HG03135 (cell line): ENCODE results near the gene NR4A1.
"Not testable (repeated sequence)": the region's sequence is repeated elsewhere in the genome, so short reads cannot be mapped to it uniquely, and the experiment has no call there.

Experiments
- ATAC-seq: cut with Tn5 transposase; IDR thresholded peaks from one replicate; pipeline ENCODE4 v1.9.1; 2021; ENCODE audit warnings: mild to moderate bottlenecking, moderate library complexity; ENCODE audit not compliant: unreplicated experiment

The NR4A1 gene

DNA sequence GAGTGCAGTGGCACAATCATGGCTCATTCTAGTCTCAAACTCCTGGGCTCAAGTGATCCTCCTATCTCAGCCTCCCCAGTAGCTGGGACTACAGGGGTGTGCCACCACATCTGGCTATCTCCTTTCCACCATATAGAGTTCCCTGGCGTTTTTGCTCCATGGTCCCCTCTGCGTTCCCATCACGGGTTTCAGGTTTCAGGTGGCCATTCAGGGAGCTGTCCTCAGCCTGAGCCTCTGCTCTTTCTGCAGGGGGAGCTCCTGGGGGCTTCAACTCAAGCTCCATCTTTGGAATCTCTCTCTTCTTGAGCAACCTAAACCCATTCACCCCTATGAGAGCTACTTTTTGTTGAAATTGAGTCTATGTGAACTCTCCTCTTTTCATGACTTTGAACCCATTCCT lies 39.8 kb downstream of the NR4A1 start:
- ATAC-seq: no peak

DNA sequence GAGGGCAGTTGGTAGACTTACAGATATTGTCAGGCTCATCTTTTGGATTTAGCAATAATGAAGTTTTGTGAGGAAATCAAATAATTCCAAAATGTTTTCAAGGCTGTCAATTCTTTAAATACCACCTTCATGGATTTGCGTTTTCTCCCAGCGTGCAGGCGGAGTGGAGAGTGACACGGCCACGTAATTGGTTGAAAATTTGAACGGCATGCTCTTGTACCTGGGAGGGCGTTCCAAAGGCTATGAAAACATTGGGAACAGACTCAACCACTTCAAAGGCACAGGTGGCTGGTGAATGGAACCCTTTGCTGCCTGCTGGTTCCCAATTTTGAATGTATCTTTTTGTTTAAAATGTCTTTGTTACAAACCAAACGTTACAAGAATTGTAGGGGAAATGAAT lies 40.6 kb downstream of the NR4A1 start:
- no peak for ATAC-seq

DNA sequence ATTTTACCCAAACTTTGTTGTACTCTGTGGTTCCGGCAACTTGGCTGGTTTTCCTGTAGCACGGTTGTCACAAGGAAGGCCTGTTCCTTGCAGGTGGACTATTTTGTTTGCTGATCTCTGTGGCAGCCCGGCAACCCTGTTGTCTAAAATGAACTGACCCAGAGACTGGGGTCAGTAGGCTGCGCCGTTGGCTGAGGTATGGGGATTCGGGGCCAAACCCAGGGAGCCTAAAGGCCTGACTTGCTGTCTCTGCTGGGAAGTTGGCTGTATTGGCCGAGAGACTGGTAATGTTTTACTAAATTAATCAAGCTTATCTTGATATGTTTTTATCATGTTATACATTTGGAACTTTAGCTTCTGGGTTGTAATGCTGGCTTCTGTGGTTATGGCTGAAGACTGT lies 42.1 kb downstream of the NR4A1 start:
- ATAC-seq: no peak

DNA sequence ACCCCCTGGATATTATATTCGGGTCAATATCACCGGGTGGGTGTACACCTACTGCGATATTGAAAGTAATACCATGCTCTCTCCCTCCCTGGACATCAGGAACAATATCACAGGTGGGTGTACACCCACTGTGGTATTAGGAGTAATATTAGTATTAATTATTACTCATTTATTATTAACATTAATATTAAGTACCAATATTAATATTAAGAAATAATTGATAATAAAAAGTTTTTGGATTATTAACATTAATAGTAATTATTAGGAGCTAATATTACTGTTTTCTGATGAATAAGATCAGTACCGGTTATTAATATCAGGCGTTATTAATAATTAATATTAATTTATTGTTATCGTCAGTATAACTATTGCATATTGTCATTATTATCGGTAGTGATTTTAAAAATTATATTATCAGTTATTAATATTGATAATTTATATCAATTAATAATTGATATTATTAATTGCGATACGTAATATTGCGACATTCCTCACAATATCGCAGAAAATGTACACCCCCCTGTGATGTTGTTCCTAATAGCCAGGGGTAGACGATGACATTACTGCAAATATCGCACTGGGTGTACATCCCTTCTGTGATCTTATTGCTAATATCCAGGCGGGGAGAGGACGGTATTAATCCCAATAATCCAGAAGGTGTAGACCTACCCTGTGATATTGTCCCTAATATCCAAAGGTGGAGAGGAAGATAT lies 45.2 kb downstream of the NR4A1 start:
- no peak for ATAC-seq

DNA sequence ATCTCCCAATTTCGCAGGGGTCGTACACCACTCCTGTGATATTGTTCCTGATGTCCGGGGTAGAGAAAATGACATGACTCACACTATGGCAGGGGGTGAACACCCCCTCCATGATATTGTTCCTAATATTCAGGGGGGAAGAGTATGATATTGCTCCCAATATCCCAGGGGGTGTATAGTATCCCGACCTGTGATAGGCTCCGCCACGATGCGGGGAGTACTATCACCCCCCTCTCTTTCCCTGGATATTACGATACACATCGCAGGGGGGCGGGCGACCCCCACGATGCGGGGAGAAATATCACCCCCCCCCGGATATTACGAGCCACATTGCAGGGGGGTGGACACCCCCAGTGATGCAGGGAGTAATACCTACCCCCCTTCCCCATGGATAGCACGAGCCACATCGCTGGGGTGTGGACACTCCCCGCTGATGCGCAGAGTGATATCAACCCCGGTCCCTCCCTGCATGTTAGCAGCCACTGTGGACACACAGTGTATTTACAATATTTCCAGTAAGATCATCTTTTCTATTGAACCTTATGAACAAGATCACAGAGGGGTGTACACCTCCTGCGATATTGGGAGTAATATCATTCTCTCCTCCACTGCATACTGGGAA lies 45.9 kb downstream of the NR4A1 start:
- no peak for ATAC-seq

DNA sequence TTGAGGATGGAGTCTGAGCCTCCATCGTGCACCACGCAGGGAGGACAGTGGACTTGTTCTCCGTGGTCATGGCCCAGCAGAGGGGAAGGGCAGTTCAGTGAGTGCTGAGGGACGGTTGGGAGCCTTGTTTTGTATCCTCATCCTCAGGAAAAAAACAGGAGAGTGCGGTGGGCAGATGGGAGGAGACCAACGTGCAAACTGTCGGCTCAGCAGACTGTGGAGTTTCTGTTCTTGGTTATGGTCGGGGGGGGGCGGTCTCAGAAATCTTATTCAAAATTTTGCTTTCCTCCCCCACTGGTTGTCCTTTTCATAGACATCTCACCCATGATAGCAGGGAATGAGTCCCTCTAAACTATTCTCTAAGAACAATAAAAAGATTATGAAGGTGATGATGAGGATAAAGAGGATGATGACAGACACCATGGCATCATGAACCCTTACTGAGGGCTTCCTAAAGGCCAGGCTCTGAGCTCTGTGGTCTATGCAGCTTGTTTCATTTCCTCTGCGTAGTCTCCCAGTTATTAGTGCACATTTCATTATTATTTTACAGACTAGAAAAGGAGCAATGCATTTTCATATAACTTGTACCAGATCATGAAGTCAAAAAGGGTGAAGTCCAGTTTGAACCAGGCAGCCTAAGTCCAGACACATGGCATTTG lies 53.3 kb downstream of the NR4A1 start:
- not testable (repeated sequence) for ATAC-seq
